GM10266 (cell line): ENCODE data around the gene PARPBP.
"Not testable (repeated sequence)": the region's sequence is repeated elsewhere in the genome, so short reads cannot be mapped to it uniquely, and the experiment has no call there.

Experiments
- DNase-seq: peaks from one replicate; pipeline ENCODE4 v3.0.0; 2012; ENCODE audit errors: extremely low spot score
- CTCF ChIP-seq: IDR thresholded peaks from 2 replicates; pipeline ENCODE4 v1.5.1; 2012; ENCODE audit warnings: mild to moderate bottlenecking, low read depth; ENCODE audit not compliant: control insufficient read depth, insufficient read depth; ENCODE audit errors: missing control alignments

Gene PARPBP

GRCh38 chr12:102107970-102108369, 12.0 kb upstream of the PARPBP start:
- TF ChIP-seq CTCF = no peak
- DNase-seq = no peak

GRCh38 chr12:102110782-102111181, 9.2 kb upstream of the PARPBP start:
- no peak for DNase-seq
- TF ChIP-seq CTCF = no peak

DNA sequence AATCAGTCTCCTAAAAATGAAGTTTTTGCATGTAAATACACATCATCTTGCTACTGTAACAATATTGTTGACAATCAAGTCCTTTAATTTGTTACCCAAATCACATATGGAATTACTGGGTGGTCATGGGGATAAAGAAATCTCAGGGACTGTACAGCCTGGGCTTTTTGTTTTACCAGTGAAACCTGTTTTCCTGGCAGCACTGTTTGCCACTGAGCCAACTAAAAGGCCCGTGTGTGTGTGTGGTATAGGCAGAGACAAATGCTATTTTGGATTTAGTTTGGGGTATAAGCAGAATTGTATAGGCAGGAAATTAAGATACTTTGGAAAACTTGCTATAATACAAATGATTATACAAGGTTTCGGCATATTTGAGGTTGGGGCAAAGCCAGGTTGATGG, 5.8 kb upstream of the PARPBP start:
- TF ChIP-seq CTCF = no peak
- DNase-seq = no peak

GRCh38 chr12:102116392-102116791, 3.6 kb upstream of the PARPBP start:
- TF ChIP-seq CTCF = no peak
- no peak for DNase-seq

DNA sequence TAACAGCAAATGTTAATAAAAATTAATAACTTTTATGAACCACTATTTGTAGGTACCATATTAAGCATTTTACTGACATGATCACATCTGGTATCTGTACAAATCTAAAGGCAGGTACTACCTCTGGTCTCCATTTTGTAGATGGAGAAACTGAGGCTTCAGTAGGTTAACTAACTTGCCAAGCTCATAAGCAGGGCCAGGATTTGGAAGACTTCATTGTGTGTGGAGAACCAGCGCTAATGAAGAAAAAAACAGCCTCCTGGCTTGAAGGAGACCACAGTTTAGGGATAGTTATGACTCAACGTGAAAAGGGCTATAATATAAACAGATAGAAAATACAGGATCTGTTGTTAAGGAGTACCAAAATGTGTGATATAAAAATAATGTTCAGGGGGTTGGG, 1.1 kb upstream of the PARPBP start:
- DNase-seq = no peak
- TF ChIP-seq CTCF = no peak

DNA sequence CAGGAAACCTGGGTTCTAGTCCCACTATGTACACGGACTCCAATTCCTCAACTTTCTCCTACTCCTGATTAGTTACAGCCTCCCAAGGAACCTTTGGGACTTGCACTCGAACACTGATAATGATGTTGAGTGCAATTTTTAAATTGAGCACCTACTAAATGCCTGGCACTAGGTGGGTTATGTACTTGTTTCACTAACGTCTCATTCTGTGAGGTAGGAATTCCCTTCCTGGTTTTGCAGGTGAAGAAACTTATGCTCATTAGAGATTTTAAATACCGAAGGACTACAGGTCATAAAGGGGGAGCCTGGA, 536 bp downstream of the PARPBP start:
- no peak for TF ChIP-seq CTCF
- peak; percentile 7 for DNase-seq

GRCh38 chr12:102120886-102121285, 903 bp downstream of the PARPBP start:
- peak; percentile 9 for DNase-seq
- no peak for TF ChIP-seq CTCF

- DNase-seq = not testable (repeated sequence)
These were observed 1.3 kb downstream of the PARPBP start for GRCh38 chr12:102121328-102121727.

DNA sequence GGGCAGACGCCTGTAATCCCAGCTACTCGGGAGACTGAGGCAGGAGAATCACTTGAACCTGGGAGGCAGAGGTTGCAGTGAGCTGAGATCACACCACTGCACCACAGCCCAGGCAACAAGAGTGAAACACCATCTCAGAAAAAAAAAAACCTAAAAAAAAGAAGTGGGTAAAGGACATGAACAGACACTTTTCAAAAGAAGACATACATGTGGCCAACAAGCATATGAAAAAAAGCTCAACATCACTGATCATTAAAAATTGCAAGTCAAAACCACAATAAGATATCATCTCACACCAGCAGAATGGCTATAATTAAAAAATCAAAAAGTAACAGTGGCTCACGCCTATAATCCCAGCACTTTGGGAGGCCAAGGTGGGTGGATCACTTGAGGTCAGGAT, 10.7 kb downstream of the PARPBP start:
- not testable (repeated sequence) for DNase-seq

- not testable (repeated sequence) for DNase-seq
These were observed 11.5 kb downstream of the PARPBP start for GRCh38 chr12:102131442-102131841.

DNA sequence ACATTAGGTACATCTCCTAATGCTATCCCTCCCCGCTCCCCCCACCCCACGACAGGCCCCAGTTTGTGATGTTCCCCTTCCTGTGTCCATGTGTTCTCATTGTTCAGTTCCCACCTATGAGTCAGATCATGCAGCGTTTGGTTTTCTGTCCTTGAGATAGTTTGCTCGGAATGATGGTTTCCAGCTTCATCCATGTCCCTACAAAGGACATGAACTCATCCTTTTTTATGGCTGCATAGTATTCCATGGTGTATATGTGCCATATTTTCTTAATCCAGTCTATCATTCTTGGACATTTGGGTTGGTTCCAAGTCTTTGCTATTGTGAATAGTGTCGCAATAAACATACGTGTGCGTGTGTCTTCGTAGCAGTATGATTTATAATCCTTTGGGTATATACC, 17.6 kb downstream of the PARPBP start:
- not testable (repeated sequence) for DNase-seq

GRCh38 chr12:102142866-102143373, 22.9 kb downstream of the PARPBP start:
- not testable (repeated sequence) for DNase-seq
